ENCODE measurements around the gene MSI2.

DNA sequence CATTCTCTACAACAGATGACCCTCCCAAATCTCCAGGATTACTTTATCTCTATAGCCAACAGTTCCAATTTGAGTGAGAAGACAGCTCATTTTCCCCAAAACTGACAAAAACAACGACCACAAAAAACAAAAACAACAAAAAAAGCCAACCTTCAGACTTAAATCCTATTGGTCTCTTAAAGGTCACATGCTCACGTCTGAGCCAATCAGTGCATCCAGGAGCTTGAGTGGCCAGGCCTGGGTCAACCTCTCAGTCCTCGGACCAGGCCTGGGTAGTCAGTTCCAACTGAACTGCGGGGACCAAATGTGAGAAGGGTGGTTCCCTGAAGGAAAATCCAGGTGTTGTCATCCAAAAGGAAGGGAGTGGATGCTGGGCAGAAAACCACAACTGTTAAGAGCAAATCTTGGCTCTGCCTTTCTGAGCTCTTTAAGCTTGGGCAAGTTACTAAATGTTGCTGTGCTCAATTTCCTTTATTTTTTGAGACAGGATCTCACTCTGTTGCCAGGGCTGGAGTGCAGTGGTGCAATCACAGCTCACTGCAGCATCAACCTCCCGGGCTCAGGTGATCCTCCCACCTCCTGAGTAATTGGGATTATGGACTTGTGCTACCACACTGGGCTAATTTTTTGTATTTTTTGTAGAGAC is 43.0 kb upstream of the MSI2 start:
- TF ChIP-seq YY1 (IDR thresholded peaks at IDR 0.05; ENCODE audit: low read depth) (no peak), SMC3 (IDR thresholded peaks at IDR 0.05; ENCODE audit: low read depth, low read length) (no peak), CHD2 (IDR thresholded peaks at IDR 0.05; ENCODE audit: low read length, partially characterized antibody) (no peak), FOXJ3 (CRISPR knock-in tag; IDR thresholded peaks at IDR 0.05) (no peak), MXI1 (IDR thresholded peaks at IDR 0.05; ENCODE audit: low read depth, low read length) (no peak), RFX5 (IDR thresholded peaks at IDR 0.05; ENCODE audit: low read length) (no peak), TAF1 (IDR thresholded peaks at IDR 0.05; ENCODE audit: borderline replicate concordance, low read depth, low read length) (no peak)
- TF ChIP-seq, protein P1, sequence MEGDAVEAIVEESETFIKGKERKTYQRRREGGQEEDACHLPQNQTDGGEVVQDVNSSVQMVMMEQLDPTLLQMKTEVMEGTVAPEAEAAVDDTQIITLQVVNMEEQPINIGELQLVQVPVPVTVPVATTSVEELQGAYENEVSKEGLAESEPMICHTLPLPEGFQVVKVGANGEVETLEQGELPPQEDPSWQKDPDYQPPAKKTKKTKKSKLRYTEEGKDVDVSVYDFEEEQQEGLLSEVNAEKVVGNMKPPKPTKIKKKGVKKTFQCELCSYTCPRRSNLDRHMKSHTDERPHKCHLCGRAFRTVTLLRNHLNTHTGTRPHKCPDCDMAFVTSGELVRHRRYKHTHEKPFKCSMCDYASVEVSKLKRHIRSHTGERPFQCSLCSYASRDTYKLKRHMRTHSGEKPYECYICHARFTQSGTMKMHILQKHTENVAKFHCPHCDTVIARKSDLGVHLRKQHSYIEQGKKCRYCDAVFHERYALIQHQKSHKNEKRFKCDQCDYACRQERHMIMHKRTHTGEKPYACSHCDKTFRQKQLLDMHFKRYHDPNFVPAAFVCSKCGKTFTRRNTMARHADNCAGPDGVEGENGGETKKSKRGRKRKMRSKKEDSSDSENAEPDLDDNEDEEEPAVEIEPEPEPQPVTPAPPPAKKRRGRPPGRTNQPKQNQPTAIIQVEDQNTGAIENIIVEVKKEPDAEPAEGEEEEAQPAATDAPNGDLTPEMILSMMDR (IDR thresholded peaks at IDR 0.05): no peak
- TF ChIP-seq, protein P2, sequence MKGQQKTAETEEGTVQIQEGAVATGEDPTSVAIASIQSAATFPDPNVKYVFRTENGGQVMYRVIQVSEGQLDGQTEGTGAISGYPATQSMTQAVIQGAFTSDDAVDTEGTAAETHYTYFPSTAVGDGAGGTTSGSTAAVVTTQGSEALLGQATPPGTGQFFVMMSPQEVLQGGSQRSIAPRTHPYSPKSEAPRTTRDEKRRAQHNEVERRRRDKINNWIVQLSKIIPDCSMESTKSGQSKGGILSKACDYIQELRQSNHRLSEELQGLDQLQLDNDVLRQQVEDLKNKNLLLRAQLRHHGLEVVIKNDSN (IDR thresholded peaks at IDR 0.05; ENCODE audit: borderline replicate concordance, low read depth): peak; percentile 54; the same call in 1 of the 2 replicates
- TF ChIP-seq, protein P3, sequence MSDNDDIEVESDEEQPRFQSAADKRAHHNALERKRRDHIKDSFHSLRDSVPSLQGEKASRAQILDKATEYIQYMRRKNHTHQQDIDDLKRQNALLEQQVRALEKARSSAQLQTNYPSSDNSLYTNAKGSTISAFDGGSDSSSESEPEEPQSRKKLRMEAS (IDR thresholded peaks at IDR 0.05; ENCODE audit: low read depth): no peak
